ENCODE measurements around the gene MCF2L. TPM values are rescaled to one million over a fixed set of nuclear protein-coding genes. Genes with fewer than 3 reads are reported as not detected.
"Not testable (repeated sequence)": the region's sequence is repeated elsewhere in the genome, so short reads cannot be mapped to it uniquely, and the experiment has no call there.

Gene MCF2L
- total RNA-seq, 1 experiment from 2014 or later: 53.2 TPM

- peak; percentile 53 for DNase-seq (ENCODE audit: low spot score)
Measured at GRCh38 chr13:113029487-113030258, 60.7 kb downstream of the MCF2L start.

- not testable (repeated sequence) for DNase-seq (ENCODE audit: low spot score)
Measured at GRCh38 chr13:113030259-113030640, 61.2 kb downstream of the MCF2L start.

GRCh38 chr13:113031465-113031864, 62.5 kb downstream of the MCF2L start:
- no peak for DNase-seq (ENCODE audit: low spot score)

GRCh38 chr13:113032291-113032690, 63.3 kb downstream of the MCF2L start:
- DNase-seq (ENCODE audit: low spot score): no peak

- no peak for DNase-seq (ENCODE audit: low spot score)
Measured at GRCh38 chr13:113033054-113033850, 64.2 kb downstream of the MCF2L start.

GRCh38 chr13:113034451-113035212, 65.6 kb downstream of the MCF2L start:
- peak; percentile 62 for DNase-seq (ENCODE audit: low spot score)

GRCh38 chr13:113035213-113035800, 66.3 kb downstream of the MCF2L start:
- no peak for DNase-seq (ENCODE audit: low spot score)

GRCh38 chr13:113036401-113036800, 67.4 kb downstream of the MCF2L start:
- no peak for DNase-seq (ENCODE audit: low spot score)

- no peak for DNase-seq (ENCODE audit: low spot score)
Measured at GRCh38 chr13:113040031-113040430, 71.0 kb downstream of the MCF2L start.

GRCh38 chr13:113040597-113041292, 71.7 kb downstream of the MCF2L start:
- no peak for DNase-seq (ENCODE audit: low spot score)

GRCh38 chr13:113041293-113041690, 72.3 kb downstream of the MCF2L start:
- no peak for DNase-seq (ENCODE audit: low spot score)

GRCh38 chr13:113041896-113042295, 72.9 kb downstream of the MCF2L start:
- no peak for DNase-seq (ENCODE audit: low spot score)

- DNase-seq (ENCODE audit: low spot score): no peak
Measured at GRCh38 chr13:113042456-113042855, 73.4 kb downstream of the MCF2L start.

GRCh38 chr13:113043001-113043630, 74.1 kb downstream of the MCF2L start:
- DNase-seq (ENCODE audit: low spot score): no peak

- no peak for DNase-seq (ENCODE audit: low spot score)
Measured at GRCh38 chr13:113043931-113044330, 74.9 kb downstream of the MCF2L start.

- DNase-seq (ENCODE audit: low spot score): no peak
Measured at GRCh38 chr13:113044391-113045114, 75.5 kb downstream of the MCF2L start.

GRCh38 chr13:113045251-113046127, 76.5 kb downstream of the MCF2L start:
- DNase-seq (ENCODE audit: low spot score): no peak

- DNase-seq (ENCODE audit: low spot score): no peak
Measured at GRCh38 chr13:113046128-113046882, 77.3 kb downstream of the MCF2L start.

All from HT-29 (cell line).